ENCODE data around the gene DOCK10.

GRCh38 chr2:225020168-225020849 is 22.0 kb downstream of the DOCK10 start:
- no peak for TF ChIP-seq CTCF (IDR thresholded peaks at IDR 0.05; ENCODE audit: extremely low read depth in 1 of 2, insufficient read depth in 1 of 2, low read depth in 1 of 2, low read length in 2 of 2)
- TF ChIP-seq POLR2A (IDR thresholded peaks at IDR 0.05; ENCODE audit: low read depth, low read length) = no peak
- TF ChIP-seq POLR2AphosphoS5 (IDR thresholded peaks at IDR 0.05; ENCODE audit: insufficient read depth, low read depth, low read length) = no peak
- TF ChIP-seq EZH2 (IDR thresholded peaks at IDR 0.05; ENCODE audit: borderline replicate concordance, low read depth, low read length, severe bottlenecking) = no peak
- TF ChIP-seq MYC (IDR thresholded peaks at IDR 0.05; ENCODE audit: low read depth, low read length) = no peak
- TF ChIP-seq GATA2 (IDR thresholded peaks at IDR 0.05; ENCODE audit: insufficient read depth, insufficient read length, low read depth, low read length) = no peak
- no peak for TF ChIP-seq MAX (IDR thresholded peaks at IDR 0.05; ENCODE audit: insufficient read depth, insufficient read length)
- no peak for TF ChIP-seq JUN (IDR thresholded peaks at IDR 0.05; ENCODE audit: borderline replicate concordance, insufficient read depth, insufficient read length, low read depth)
- no peak for TF ChIP-seq FOS (IDR thresholded peaks at IDR 0.05; ENCODE audit: borderline replicate concordance, insufficient read depth, low read length)
